PC-9 (cell line): ENCODE results near the gene IGFBP5. TPM values are rescaled to one million over a fixed set of nuclear protein-coding genes. Genes with fewer than 3 reads are reported as not detected.

Source experiments
- BruUV-seq: library from RNA; stranded (reverse); fragments of 400-500 nt; replicated peaks from 2 replicates; lab custom pipeline; 2021; lab: Mats Ljungman, UMichigan
- CTCF ChIA-PET: fragments of 300-600 bp; sonication (Branson Sonifier 250); formaldehyde crosslinking; loops from one replicate; lab custom pipeline; 2022; ENCODE audit warnings: antibody characterized with exemption; lab: Charles Lee
- POLR2A ChIA-PET: fragments of 300-600 bp; sonication (Branson Sonifier 250); formaldehyde crosslinking; loops from one replicate; lab custom pipeline; 2022; ENCODE audit warnings: antibody characterized with exemption; ENCODE audit not compliant: unreplicated experiment; lab: Charles Lee
- DNase-seq, 2 experiments: peaks; one replicate each; pipeline versions ENCODE4 v3.0.0 to v3.0.0-alpha.2; 2015 to 2022; ENCODE audit warnings: mixed read lengths in 1 of 2
- H2AFZ ChIP-seq: fragments of 200-600 bp; sonication (generic); 2 replicates; pipeline ENCODE4 v1.8.1; 2017; ENCODE audit warnings: antibody characterized with exemption
- H3F3A ChIP-seq: fragments of 200-600 bp; sonication (generic); 2 replicates; pipeline ENCODE4 v1.8.1; 2017; ENCODE audit warnings: antibody characterized with exemption, mild to moderate bottlenecking, low read depth; ENCODE audit not compliant: insufficient read depth
- H3K27ac ChIP-seq: fragments of 200-600 bp; sonication (generic); 2 replicates; pipeline ENCODE4 v1.6.1; 2016; ENCODE audit warnings: mixed run types
- H3K27me3 ChIP-seq: fragments of 200-600 bp; sonication (generic); 2 replicates; pipeline ENCODE4 v1.6.1; 2016; ENCODE audit warnings: low read depth, mixed run types; ENCODE audit not compliant: insufficient read depth
- H3K36me3 ChIP-seq: fragments of 200-600 bp; sonication (generic); 2 replicates; pipeline ENCODE4 v1.6.1; 2016; ENCODE audit warnings: low read depth, mixed run types
- H3K4me1 ChIP-seq: fragments of 200-600 bp; sonication (generic); replicated peaks from 2 replicates; pipeline ENCODE4 v1.6.1; 2016; ENCODE audit warnings: mixed run types; ENCODE audit not compliant: insufficient read depth
- H3K4me2 ChIP-seq: fragments of 200-600 bp; sonication (generic); 2 replicates; pipeline ENCODE4 v1.6.1; 2017; ENCODE audit warnings: mixed run types
- H3K4me3 ChIP-seq: fragments of 200-600 bp; sonication (generic); 2 replicates; pipeline ENCODE4 v1.6.1; 2016; ENCODE audit warnings: mixed run types
- H3K79me2 ChIP-seq: fragments of 200-600 bp; sonication (generic); 2 replicates; pipeline ENCODE4 v1.6.1; 2017; ENCODE audit warnings: low read depth, mixed run types
- H3K9me2 ChIP-seq: fragments of 200-600 bp; sonication (generic); 2 replicates; pipeline ENCODE4 v1.8.1; 2017; ENCODE audit warnings: mild to moderate bottlenecking; ENCODE audit not compliant: insufficient read depth
- H3K9me3 ChIP-seq: fragments of 200-600 bp; sonication (generic); 2 replicates; pipeline ENCODE4 v1.8.1; 2016; ENCODE audit warnings: low read depth; ENCODE audit not compliant: insufficient read depth
- H4K20me1 ChIP-seq: fragments of 200-600 bp; sonication (generic); 2 replicates; pipeline ENCODE4 v1.8.1; 2017; ENCODE audit not compliant: insufficient read depth
- CTCF ChIP-seq: fragments of 200-600 bp; sonication (generic); conservative IDR thresholded peaks from 2 replicates; pipeline ENCODE4 v1.6.1; 2017; ENCODE audit warnings: mixed run types, antibody characterized with exemption, mild to moderate bottlenecking, moderate library complexity
- EZH2 ChIP-seq: fragments of 200-600 bp; sonication (generic); IDR thresholded peaks from 2 replicates; pipeline ENCODE4 v1.8.0; 2017; ENCODE audit warnings: antibody characterized with exemption, low read depth
- intact Hi-C: fragments of 100-400 bp; cut with micrococcal nuclease; formaldehyde crosslinking; loops from one replicate; pipeline ENCODE4 v1.10.0; 2022; ENCODE audit not compliant: unreplicated experiment
- total RNA-seq: library from RNA; stranded (reverse); gene quantifications from 2 replicates; pipeline ENCODE4 v1.2.3, GENCODE V29; 2021

IGFBP5 gene
- total RNA-seq, 1 experiment from 2014 or later = 5.5 TPM

- Histone ChIP-seq H3K79me2 (0 out of 2 replicates have a peak, but pooled peaks cover 2% of the 10 kb centered on the region), H3K4me3 (no peak overlapping the region), H3K4me1 (peaks cover 12% of the 10 kb centered on the region; the same call in 1 of the 2 replicates), H3K27me3 (no peaks in the 10 kb centered on the region), H3F3A (no peaks in the 10 kb centered on the region; the same call in 1 of the 2 replicates), H3K9me2 (no peaks in the 10 kb centered on the region), H3K9me3 (no peaks in the 10 kb centered on the region), H4K20me1 (no peaks in the 10 kb centered on the region), H2AFZ (no peak overlapping the region), H3K27ac (no peak overlapping the region), H3K4me2 (no peak overlapping the region), H3K36me3 (no peaks in the 10 kb centered on the region)
- ChIA-PET CTCF (interaction anchor here (0.5 kb wide), 1 partner anchor 37 kb away, joined by 5 read pairs; no protein-coding TSS in a partner anchor), POLR2A (no interaction called here)
- no peak for DNase-seq
- BruUV-seq = no TSS peak
- TF ChIP-seq EZH2 = no peak
- intact Hi-C loops = no loop called here
Measured at GRCh38 chr2:216644842-216645635, 50.3 kb downstream of the IGFBP5 start.

GRCh38 chr2:216643986-216644659 is 51.2 kb downstream of the IGFBP5 start:
- H4K20me1 ChIP-seq = no peaks in the 10 kb centered on the region
- 0 out of 2 replicates have a peak, but pooled peaks cover 3% of the 10 kb centered on the region for H3K79me2 ChIP-seq
- POLR2A ChIA-PET = interaction anchor here (0.8 kb wide), 1 partner anchor 104 kb away, joined by 4 read pairs; no protein-coding TSS in a partner anchor
- CTCF ChIA-PET = no interaction called here
- no peaks in the 10 kb centered on the region for H3K27me3 ChIP-seq
- no peaks in the 10 kb centered on the region for H3K9me2 ChIP-seq
- no peak overlapping the region for H2AFZ ChIP-seq
- BruUV-seq = no TSS peak
- H3K27ac ChIP-seq = no peak overlapping the region
- intact Hi-C loops = no loop called here
- no peaks in the 10 kb centered on the region; the same call in 1 of the 2 replicates for H3F3A ChIP-seq
- H3K36me3 ChIP-seq = no peaks in the 10 kb centered on the region
- H3K9me3 ChIP-seq = no peaks in the 10 kb centered on the region
- H3K4me3 ChIP-seq = no peak overlapping the region
- H3K4me1 ChIP-seq = peaks cover 12% of the 10 kb centered on the region; the same call in 1 of the 2 replicates
- DNase-seq = no peak
- no peak for TF ChIP-seq EZH2
- no peak for TF ChIP-seq CTCF
- no peak overlapping the region for H3K4me2 ChIP-seq

- H3K27ac ChIP-seq = no peak overlapping the region
- no peak overlapping the region for H3K4me3 ChIP-seq
- peaks cover 6% of the 10 kb centered on the region; the same call in 1 of the 2 replicates for H3F3A ChIP-seq
- no peak overlapping the region for H2AFZ ChIP-seq
- DNase-seq = no peak
- H4K20me1 ChIP-seq = no peaks in the 10 kb centered on the region
- H3K79me2 ChIP-seq = peaks cover 25% of the 10 kb centered on the region
- intact Hi-C loops = loop anchor here (2.0 kb wide), 1 partner anchor 27 kb away; no protein-coding TSS in a partner anchor
- H3K4me1 ChIP-seq = peaks cover 36% of the 10 kb centered on the region
- H3K27me3 ChIP-seq = no peaks in the 10 kb centered on the region
- ChIA-PET POLR2A (no interaction called here), CTCF (no interaction called here)
- no peaks in the 10 kb centered on the region for H3K36me3 ChIP-seq
- no peak for TF ChIP-seq CTCF
- no peak for TF ChIP-seq EZH2
- BruUV-seq = no TSS peak
- H3K9me2 ChIP-seq = no peaks in the 10 kb centered on the region
- no peaks in the 10 kb centered on the region for H3K9me3 ChIP-seq
- peak overlapping the region; percentile 59 for H3K4me2 ChIP-seq
Measured at GRCh38 chr2:216637472-216637871, 57.9 kb downstream of the IGFBP5 start.
